Endothelial cell of umbilical vein (primary cell): ENCODE results near the gene FHIT.

Experiments used
- CTCF ChIP-seq, 2 donors: IDR thresholded peaks; 1 replicate in 1 of 2; 2 replicates in 1 of 2; pipeline ENCODE4 v1.5.1; 2011; ENCODE audit warnings: low read length in 2 of 2, mild to moderate bottlenecking in 2 of 2, moderate library complexity in 2 of 2, control low read depth in 1 of 2, inconsistent platforms in 1 of 2, low read depth in 1 of 2; ENCODE audit not compliant: insufficient read depth in 1 of 2; ENCODE audit errors: extremely low read depth in 1 of 2
- EZH2 ChIP-seq: IDR thresholded peaks from 2 replicates; pipeline ENCODE4 v1.6.1; 2012; ENCODE audit warnings: borderline replicate concordance, low read depth, mild to moderate bottlenecking, moderate library complexity, low read length, inconsistent platforms; ENCODE audit not compliant: severe bottlenecking
- MAX ChIP-seq: IDR thresholded peaks from 2 replicates; pipeline ENCODE4 v1.6.1; 2011; ENCODE audit not compliant: insufficient read depth, insufficient read length
- POLR2A ChIP-seq: IDR thresholded peaks from 2 replicates; pipeline ENCODE4 v1.6.1; 2012; ENCODE audit warnings: low read depth, mild to moderate bottlenecking, control low read depth, low read length
- POLR2AphosphoS5 ChIP-seq: IDR thresholded peaks from 2 replicates; pipeline ENCODE4 v1.6.1; 2012; ENCODE audit warnings: low read depth, mild to moderate bottlenecking, control low read depth, low read length, moderate library complexity; ENCODE audit not compliant: insufficient read depth

GRCh38 chr3:60536420-60536819, 714.8 kb downstream of the FHIT start:
- TF ChIP-seq MAX (no peak), CTCF (IDR thresholded peaks at IDR 0.05; ENCODE audit: extremely low read depth in 1 of 2, insufficient read depth in 1 of 2, low read depth in 1 of 2, low read length in 2 of 2) (no peak), EZH2 (no peak), POLR2AphosphoS5 (no peak), POLR2A (no peak)
